ENCODE data around the gene TMA7. TPM values are rescaled to one million over a fixed set of nuclear protein-coding genes. Genes with fewer than 3 reads are reported as not detected.

The TMA7 gene
- total and polyA plus RNA-seq, 4 donors = 152 to 985 (median 239) TPM

- no peaks in the 10 kb centered on the region for H3K4me1 ChIP-seq (ENCODE audit: control insufficient read depth in 5 of 5, insufficient read depth in 5 of 5, low read length in 5 of 5)
- no peak overlapping the region for H3K27ac ChIP-seq (ENCODE audit: low read depth in 1 of 2, low read length in 1 of 2)
- TF ChIP-seq CTCF (IDR thresholded peaks at IDR 0.05; ENCODE audit: control extremely low read depth, extremely low read depth) = no peak
- no peak for DNase-seq
- no peaks in the 10 kb centered on the region for H3K9me3 ChIP-seq (ENCODE audit: control insufficient read depth in 4 of 4, insufficient read depth in 3 of 4, low read length in 3 of 4)
- no peaks in the 10 kb centered on the region for H3K27me3 ChIP-seq (ENCODE audit: control insufficient read depth in 3 of 3, insufficient read depth in 3 of 3, low read length in 2 of 3)
- H3K4me3 ChIP-seq = no peak overlapping the region
- WGBS, 2 donors = 88 to 89% methylated on average over 15 of the region's 15 CpGs
- peaks cover 0 to 30% (median 22%) of the 10 kb centered on the region in 4 donors for H3K36me3 ChIP-seq (ENCODE audit: control insufficient read depth in 4 of 4, insufficient read depth in 4 of 4, low read length in 4 of 4)
- H3K9ac ChIP-seq (ENCODE audit: insufficient read depth in 1 of 2, low read length in 2 of 2) = no peak overlapping the region
- no peak for ATAC-seq (ENCODE audit: insufficient read depth, low FRiP score)
These were observed 36.3 kb upstream of the TMA7 start for GRCh38 chr3:48403533-48404439.

DNA sequence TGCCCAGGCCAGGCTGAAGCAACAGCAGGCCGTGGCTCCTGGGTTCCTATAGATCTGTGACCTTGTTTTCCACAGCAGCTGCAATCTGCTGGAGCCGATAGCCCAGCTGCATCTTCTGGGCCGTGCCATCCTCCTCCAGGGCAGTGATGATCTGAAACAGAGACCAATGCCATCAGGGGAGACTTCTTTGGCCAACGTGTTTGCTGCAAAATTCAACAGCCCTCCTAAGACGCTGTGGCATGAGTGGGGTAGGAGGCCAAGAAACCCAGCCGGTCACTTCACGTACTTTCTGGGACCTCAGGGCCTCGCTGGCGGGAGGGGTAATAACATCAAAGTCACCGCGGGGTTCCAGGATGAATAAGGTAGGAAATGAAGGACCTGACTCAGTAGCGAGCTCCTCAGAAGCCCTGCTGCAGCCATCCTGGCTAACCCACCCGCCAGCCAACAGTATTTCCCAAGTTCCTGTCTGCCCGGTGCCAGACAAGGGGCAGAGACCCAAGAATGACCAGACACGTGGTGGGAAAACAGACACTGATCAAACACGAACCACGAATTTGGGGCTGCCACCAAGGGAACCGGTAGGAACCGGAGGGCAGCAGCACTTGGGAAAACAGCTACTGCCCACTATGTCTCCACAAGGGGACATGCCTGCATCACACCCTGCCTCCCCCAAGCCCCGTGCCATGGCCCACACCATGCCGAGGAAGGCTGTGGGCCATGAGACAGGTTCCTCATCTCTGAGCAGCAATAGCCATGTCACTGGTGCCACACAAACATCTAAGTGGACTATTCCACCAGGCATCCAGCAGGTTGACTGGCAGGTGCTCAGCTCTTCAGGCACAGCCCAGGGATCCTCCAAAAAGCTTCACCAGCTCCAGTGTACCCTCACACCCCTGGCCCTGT lies 35.4 kb upstream of the TMA7 start:
- ATAC-seq (ENCODE audit: insufficient read depth, low FRiP score) (no peak), DNase-seq (no peak)
- no peak overlapping the region for H3K27ac ChIP-seq (ENCODE audit: low read depth in 1 of 2, low read length in 1 of 2)
- peaks cover 6 to 37% (median 25%) of the 10 kb centered on the region in 4 donors for H3K36me3 ChIP-seq (ENCODE audit: control insufficient read depth in 4 of 4, insufficient read depth in 4 of 4, low read length in 4 of 4)
- no peak overlapping the region for H3K4me3 ChIP-seq
- no peaks in the 10 kb centered on the region for H3K4me1 ChIP-seq (ENCODE audit: control insufficient read depth in 5 of 5, insufficient read depth in 5 of 5, low read length in 5 of 5)
- H3K27me3 ChIP-seq (ENCODE audit: control insufficient read depth in 3 of 3, insufficient read depth in 3 of 3, low read length in 2 of 3) = no peaks in the 10 kb centered on the region
- no peak for TF ChIP-seq CTCF (IDR thresholded peaks at IDR 0.05; ENCODE audit: control extremely low read depth, extremely low read depth)
- 60 to 79% methylated on average over 21 of the region's 21 CpGs for WGBS, 2 donors
- no peaks in the 10 kb centered on the region for H3K9me3 ChIP-seq (ENCODE audit: control insufficient read depth in 4 of 4, insufficient read depth in 3 of 4, low read length in 3 of 4)
- no peak overlapping the region for H3K9ac ChIP-seq (ENCODE audit: insufficient read depth in 1 of 2, low read length in 2 of 2)

GRCh38 chr3:48405343-48405881 lies 34.6 kb upstream of the TMA7 start:
- no peak for ATAC-seq (ENCODE audit: insufficient read depth, low FRiP score)
- 86 to 91% methylated on average over 13 of the region's 13 CpGs for WGBS, 2 donors
- H3K9me3 ChIP-seq (ENCODE audit: control insufficient read depth in 4 of 4, insufficient read depth in 3 of 4, low read length in 3 of 4) = no peaks in the 10 kb centered on the region
- no peak overlapping the region for H3K4me3 ChIP-seq
- peaks cover 7 to 45% (median 25%) of the 10 kb centered on the region in 4 donors for H3K36me3 ChIP-seq (ENCODE audit: control insufficient read depth in 4 of 4, insufficient read depth in 4 of 4, low read length in 4 of 4)
- H3K27me3 ChIP-seq (ENCODE audit: control insufficient read depth in 3 of 3, insufficient read depth in 3 of 3, low read length in 2 of 3) = no peaks in the 10 kb centered on the region
- H3K9ac ChIP-seq (ENCODE audit: insufficient read depth in 1 of 2, low read length in 2 of 2) = no peak overlapping the region
- no peaks in the 10 kb centered on the region for H3K4me1 ChIP-seq (ENCODE audit: control insufficient read depth in 5 of 5, insufficient read depth in 5 of 5, low read length in 5 of 5)
- DNase-seq = no peak
- no peak overlapping the region for H3K27ac ChIP-seq (ENCODE audit: low read depth in 1 of 2, low read length in 1 of 2)
- TF ChIP-seq CTCF (IDR thresholded peaks at IDR 0.05; ENCODE audit: control extremely low read depth, extremely low read depth) = no peak
